Panc1 (cell line): ENCODE data around the gene CEL.

Source experiments
- CTCF ChIP-seq: fragments of 450-650 bp; IDR thresholded peaks from 2 replicates; pipeline ENCODE4 v1.5.1; 2017; ENCODE audit warnings: mild to moderate bottlenecking
- POLR2AphosphoS5 ChIP-seq: IDR thresholded peaks from 2 replicates; pipeline ENCODE4 v1.6.1; 2012; ENCODE audit warnings: mild to moderate bottlenecking, low read depth, low read length, moderate library complexity
- REST ChIP-seq, 2 experiments: IDR thresholded peaks; 2 replicates each; pipeline ENCODE4 v1.6.1; 2011 to 2012; ENCODE audit warnings: low read depth in 2 of 2, control low read depth in 1 of 2, low read length in 1 of 2, mild to moderate bottlenecking in 1 of 2, moderate library complexity in 1 of 2; ENCODE audit not compliant: insufficient read depth in 1 of 2
- SIN3A ChIP-seq: IDR thresholded peaks from 2 replicates; pipeline ENCODE4 v1.6.1; 2012; ENCODE audit warnings: low read depth, mild to moderate bottlenecking, low read length, moderate library complexity, borderline replicate concordance; ENCODE audit not compliant: insufficient read depth

GRCh38 chr9:133119103-133119845, 57.5 kb downstream of the CEL start:
- TF ChIP-seq POLR2AphosphoS5, result no peak
- TF ChIP-seq CTCF, result no peak
- TF ChIP-seq REST (IDR thresholded peaks at IDR 0.05; ENCODE audit: insufficient read depth in 1 of 2, low read depth in 2 of 2, low read length in 1 of 2), result no peak
- TF ChIP-seq SIN3A, result no peak
